GM18505 (cell line): ENCODE results near the gene KRT72.
"Not testable (repeated sequence)": the region's sequence is repeated elsewhere in the genome, so short reads cannot be mapped to it uniquely, and the experiment has no call there.

Experiments used
- ATAC-seq: cut with Tn5 transposase; IDR thresholded peaks from one replicate; pipeline ENCODE4 v1.9.1; 2021; ENCODE audit not compliant: unreplicated experiment
- POLR2A ChIP-seq: IDR thresholded peaks from 4 replicates; pipeline ENCODE4 v1.6.1; 2011; ENCODE audit warnings: borderline replicate concordance; ENCODE audit not compliant: insufficient read depth, insufficient read length; ENCODE audit errors: extremely low read depth

KRT72 gene

DNA sequence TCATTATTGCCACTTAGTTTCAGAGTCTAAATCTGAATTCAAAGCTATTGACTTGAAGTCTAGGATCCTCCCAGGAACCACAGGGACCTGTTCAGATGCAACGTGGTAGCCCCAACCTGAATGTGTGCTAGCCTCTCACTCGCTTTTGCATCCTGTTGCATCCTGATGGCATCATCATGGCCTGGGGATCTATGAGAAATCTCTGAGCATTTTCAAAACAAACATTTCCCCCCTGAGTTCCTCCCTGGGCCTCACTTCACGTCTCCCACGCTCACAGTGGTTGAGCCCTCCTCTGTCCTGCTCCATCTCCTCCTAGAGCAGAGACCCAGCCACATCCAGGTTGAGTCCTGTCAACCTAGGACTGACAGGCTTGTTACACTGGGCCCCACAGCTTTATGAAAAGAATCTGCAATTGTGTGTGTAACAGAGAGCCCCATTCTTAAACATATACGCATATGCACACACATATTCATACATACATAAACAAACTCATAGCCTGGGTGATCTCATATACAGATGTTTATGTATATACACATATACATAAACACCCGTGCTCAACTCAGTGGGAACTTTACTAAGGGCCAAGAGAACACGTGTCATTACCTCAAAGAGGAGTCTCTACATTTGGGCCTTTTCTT lies 5.4 kb upstream of the KRT72 start:
- no peak for ATAC-seq

GRCh38 chr12:52606096-52606495 lies 4.8 kb upstream of the KRT72 start:
- no peak for TF ChIP-seq POLR2A

More for the DNA sequence above, 5.4 kb upstream of the KRT72 start:
- no peak for TF ChIP-seq POLR2A

DNA sequence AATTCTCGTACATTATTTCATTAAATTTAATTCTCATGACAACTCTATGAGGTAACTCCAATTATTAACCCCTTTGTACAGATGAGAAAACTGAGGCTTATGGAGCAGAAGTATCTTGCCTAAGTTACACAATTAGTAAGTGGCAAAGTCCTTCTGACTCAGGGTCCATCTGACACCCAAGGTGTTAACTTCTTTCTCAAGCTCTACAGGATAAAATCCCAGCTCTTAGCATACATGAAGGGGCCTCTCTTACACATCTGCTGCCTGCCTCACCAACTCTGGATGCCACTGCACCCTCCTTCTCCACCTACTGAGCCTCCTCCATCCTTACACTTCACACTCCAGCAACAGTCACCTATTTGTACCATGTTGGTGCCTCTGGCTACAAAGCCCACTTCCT lies 4.3 kb upstream of the KRT72 start:
- ATAC-seq, result no peak
- no peak for TF ChIP-seq POLR2A

More at GRCh38 chr12:52606096-52606495, 4.8 kb upstream of the KRT72 start:
- no peak for ATAC-seq

- TF ChIP-seq POLR2A, result no peak
- ATAC-seq, result no peak
These were observed 3.6 kb upstream of the KRT72 start for GRCh38 chr12:52604859-52605258.

DNA sequence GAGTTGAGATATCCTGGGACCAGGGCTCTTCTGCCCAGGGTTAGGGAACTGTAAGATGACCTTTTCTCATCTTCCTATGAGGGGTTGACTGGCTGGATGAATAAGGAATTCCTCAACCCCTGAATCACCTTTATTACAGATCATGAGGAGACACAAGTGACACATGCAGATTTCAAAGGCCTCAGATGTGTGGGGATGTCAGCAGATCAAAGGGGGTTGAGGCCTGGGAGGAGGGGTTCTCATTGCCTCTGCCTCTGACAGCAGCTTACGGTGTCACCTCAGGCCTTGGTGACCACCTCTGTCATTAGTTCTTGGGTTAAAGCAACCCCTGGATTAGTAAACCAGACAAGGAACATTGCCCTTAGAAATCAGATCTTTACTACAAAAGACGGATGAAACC lies 2.1 kb upstream of the KRT72 start:
- TF ChIP-seq POLR2A, result no peak
- ATAC-seq, result no peak

DNA sequence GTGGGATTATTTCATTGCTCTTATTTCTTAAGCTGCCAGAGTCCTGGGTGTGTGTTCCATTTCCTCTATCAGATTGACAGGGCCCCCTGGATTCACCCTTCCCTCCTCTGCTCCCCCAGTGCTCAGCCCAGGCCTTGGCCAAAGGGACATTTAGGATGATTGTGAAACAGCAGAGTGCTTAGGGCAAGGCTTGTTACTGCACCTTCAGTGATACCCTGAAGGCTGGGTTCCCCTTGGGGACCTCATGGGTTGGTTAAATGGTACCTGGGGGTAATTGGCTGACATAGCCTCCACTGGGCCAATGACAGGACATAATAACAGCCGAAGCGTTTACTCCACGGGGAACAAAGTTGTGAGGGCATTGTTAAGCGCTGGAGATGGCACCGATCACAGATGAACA lies 1.3 kb upstream of the KRT72 start:
- TF ChIP-seq POLR2A, result no peak
- ATAC-seq, result no peak

DNA sequence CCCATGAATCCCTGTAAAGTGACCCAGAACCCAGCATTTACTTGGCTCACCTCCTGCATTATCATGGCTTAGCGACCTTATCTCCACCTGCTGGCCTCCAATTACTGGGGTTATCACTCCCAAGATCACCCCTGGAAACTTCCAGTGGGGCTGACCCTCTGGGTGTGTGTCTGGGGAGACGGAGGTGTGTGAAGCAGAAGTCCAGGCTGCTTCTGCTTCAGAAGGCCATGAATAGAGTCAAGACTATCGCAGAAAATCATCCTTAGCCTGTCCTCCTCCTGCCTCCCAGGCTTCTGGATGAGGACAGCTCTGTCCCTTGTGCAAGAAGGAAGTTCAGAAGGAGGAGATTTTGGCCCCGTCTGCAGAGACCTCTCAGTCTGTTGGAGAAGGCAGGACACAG lies 408 bp upstream of the KRT72 start:
- no peak for ATAC-seq
- no peak for TF ChIP-seq POLR2A

DNA sequence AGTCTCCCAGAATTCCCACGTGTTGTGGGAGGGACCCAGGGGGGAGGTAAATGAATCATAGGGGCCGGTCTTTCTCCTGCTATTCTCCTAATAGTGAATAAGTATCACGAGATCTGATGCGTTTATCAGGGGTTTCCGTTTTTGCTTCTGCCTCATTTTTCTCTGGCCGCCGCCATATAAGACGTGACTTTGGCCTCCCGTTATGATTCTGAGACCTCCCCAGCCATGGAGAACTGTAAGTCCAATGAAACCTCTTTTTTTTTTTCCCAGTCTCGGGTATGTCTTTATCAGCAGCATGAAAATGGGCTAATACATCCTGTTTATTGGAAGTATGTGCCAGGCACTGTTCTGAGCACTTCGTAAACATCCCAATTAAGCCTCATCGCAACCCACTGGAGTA lies 788 bp downstream of the KRT72 start:
- TF ChIP-seq POLR2A, result no peak

GRCh38 chr12:52600071-52600470 lies 1.2 kb downstream of the KRT72 start:
- no peak for TF ChIP-seq POLR2A

More for the DNA sequence above, 788 bp downstream of the KRT72 start:
- no peak for ATAC-seq

GRCh38 chr12:52598966-52599365 lies 2.3 kb downstream of the KRT72 start:
- TF ChIP-seq POLR2A, result no peak
- ATAC-seq, result no peak

More at GRCh38 chr12:52600071-52600470, 1.2 kb downstream of the KRT72 start:
- no peak for ATAC-seq

- ATAC-seq, result not testable (repeated sequence)
These were observed 7.0 kb downstream of the KRT72 start for GRCh38 chr12:52594237-52594636.

- ATAC-seq, result no peak
- no peak for TF ChIP-seq POLR2A
These were observed 9.7 kb downstream of the KRT72 start for GRCh38 chr12:52591521-52591920.

DNA sequence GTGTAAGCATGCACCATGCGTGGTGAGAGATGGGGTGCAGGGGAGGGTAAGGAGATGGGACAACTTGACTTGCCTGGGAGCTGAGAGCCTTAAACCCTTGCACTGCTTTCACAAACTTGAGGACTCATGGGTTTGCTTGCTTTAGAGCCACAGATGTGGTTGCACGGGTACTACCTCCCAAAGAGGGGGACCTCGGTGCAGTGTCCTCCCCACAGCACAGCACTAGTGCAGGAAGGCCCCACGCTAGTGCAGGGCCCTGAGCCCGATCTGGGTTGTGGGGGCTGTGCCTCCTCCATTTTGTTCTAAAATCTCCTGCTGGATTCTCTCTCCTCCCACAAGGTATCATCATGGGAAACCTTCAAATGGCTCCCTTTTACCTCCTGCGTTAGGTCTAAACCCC lies 11.2 kb downstream of the KRT72 start:
- ATAC-seq, result no peak
- no peak for TF ChIP-seq POLR2A

- no peak for TF ChIP-seq POLR2A
- ATAC-seq, result no peak
These were observed 13.7 kb downstream of the KRT72 start for GRCh38 chr12:52587563-52587962.

- ATAC-seq, result no peak
- TF ChIP-seq POLR2A, result no peak
These were observed 15.3 kb downstream of the KRT72 start for GRCh38 chr12:52585946-52586345.

DNA sequence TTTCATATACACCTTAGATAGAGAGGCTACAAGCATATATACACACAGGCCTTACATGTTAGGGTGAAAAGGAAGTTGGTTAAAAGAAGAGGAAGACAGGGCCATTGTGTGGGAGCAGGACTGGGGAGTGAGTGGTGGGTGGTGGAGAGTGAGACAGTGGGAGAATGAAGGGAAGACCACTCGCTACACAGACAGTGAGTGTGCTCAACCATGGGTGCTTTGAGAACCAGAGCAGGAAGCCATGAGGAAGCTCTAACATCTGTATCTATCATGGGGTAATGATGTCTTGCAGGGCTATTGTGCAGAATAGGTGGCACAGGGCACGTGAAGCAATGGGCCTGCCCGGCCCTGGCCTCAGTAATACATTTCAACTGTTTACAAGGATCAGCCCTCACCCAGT lies 16.2 kb downstream of the KRT72 start:
- no peak for TF ChIP-seq POLR2A
- no peak for ATAC-seq

GRCh38 chr12:52584156-52584682 lies 17.0 kb downstream of the KRT72 start:
- no peak for ATAC-seq
- no peak for TF ChIP-seq POLR2A
